ENCODE results near the gene FCN1.

Gene FCN1

DNA sequence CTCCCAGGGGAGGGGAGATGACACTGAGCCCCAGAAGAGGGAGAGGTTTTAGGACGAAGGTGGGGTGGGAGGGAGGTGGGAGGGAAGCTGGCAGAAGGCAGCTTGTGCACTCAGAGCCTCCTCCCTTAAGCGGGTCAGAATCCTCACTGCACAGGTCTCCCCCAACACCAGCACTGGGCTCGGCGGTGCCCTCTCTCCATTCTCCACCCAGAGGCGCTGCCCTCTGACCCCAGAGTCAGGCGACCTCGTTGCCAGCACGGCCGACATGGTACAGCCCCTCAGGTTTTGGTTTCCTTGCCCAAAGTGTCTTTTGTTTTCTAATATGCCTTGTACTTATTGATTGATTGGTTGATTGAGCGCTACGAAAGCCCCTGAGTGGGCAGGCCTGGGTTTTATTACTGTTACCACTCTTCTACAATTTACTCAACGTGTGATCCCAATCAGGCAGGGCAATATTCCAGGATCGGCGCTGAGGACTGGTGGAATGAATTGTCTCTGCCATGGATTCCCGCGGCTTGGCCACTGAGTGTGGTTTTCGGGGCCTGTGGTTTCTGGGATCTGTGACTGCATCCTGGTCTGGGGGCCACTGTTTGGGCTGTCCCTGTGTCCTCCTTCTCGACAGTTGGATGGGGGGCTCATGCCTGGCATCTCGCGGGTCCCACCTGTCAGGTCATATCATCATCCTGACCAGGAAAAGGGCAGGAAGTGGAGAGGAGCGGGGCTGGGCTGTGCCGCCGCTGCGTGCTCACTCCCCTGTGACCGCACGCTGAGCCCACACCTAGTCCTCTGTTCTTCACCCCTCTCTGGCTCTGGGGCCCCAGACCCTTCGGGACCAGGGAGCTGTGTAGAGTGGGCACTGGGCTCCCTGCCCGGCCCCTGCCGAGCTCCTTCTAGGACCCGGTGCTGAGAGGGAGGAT lies 46.7 kb downstream of the FCN1 start:
- no peak overlapping the region for H3K27ac ChIP-seq
- TF ChIP-seq ZFX (IDR thresholded peaks at IDR 0.05; ENCODE audit: borderline replicate concordance): no peak
- TF ChIP-seq, protein P1, sequence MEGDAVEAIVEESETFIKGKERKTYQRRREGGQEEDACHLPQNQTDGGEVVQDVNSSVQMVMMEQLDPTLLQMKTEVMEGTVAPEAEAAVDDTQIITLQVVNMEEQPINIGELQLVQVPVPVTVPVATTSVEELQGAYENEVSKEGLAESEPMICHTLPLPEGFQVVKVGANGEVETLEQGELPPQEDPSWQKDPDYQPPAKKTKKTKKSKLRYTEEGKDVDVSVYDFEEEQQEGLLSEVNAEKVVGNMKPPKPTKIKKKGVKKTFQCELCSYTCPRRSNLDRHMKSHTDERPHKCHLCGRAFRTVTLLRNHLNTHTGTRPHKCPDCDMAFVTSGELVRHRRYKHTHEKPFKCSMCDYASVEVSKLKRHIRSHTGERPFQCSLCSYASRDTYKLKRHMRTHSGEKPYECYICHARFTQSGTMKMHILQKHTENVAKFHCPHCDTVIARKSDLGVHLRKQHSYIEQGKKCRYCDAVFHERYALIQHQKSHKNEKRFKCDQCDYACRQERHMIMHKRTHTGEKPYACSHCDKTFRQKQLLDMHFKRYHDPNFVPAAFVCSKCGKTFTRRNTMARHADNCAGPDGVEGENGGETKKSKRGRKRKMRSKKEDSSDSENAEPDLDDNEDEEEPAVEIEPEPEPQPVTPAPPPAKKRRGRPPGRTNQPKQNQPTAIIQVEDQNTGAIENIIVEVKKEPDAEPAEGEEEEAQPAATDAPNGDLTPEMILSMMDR (IDR thresholded peaks at IDR 0.05): no peak

DNA sequence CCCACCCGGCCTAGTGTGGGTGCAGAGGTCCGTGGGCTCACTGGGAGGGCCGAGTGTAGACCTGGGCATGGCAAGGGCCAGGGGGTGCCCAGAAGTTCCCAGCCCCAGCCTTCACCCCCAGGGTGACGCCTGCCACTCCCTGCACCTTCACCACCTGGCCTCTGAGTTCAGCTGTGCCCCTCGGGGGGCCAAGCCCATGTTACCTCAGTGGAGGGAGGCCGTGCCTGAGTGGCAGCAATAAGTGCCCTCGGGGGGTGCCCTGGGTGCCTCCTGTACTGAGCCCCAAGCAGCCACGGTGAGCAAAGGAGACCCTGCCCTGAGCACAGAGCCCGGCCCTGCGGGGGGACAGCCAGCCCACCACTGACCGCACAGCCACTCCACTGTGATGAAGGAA lies 47.4 kb downstream of the FCN1 start:
- no peak for TF ChIP-seq ZFX (IDR thresholded peaks at IDR 0.05; ENCODE audit: borderline replicate concordance)
- TF ChIP-seq, protein P1 (IDR thresholded peaks at IDR 0.05): no peak
- no peak overlapping the region for H3K27ac ChIP-seq

DNA sequence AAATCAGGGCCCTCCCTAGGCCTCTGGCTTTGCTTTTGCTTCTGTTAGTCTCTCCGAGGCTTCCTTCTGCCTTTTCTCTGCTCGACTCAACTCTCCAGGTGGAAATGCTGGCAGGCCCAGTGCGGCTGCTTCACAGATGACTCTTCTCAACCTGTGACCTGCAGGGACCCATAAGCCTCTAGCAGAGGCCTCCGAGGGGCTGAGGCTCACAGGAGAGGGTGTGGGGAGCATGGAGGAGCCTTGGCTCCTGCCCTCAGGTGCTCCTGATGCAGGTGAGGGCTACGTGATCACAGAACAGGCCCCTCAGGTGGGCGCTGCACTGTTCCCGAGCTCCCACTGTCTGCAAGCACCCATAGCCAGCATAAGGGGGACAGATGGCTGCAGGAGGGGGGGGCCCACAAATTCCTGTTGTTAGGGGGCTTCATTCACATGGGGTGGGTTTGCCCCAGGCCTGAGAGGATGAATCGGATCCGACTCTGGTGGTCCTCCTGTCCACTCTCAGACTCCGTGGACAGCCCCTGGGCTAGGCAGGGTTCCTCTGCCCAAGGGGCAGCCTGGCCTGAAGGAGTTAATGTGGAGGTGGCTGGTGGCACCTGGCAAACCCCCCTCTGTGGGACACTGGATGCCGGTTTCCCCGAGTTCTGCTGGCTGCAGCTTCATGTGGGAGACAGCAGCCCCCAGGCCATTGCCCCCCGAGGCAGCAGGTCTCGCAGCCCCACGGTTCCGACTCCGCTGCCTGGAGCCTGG lies 48.0 kb downstream of the FCN1 start:
- TF ChIP-seq ZFX (IDR thresholded peaks at IDR 0.05; ENCODE audit: borderline replicate concordance): no peak
- TF ChIP-seq, protein P1 (IDR thresholded peaks at IDR 0.05): no peak
- no peak overlapping the region for H3K27ac ChIP-seq

DNA sequence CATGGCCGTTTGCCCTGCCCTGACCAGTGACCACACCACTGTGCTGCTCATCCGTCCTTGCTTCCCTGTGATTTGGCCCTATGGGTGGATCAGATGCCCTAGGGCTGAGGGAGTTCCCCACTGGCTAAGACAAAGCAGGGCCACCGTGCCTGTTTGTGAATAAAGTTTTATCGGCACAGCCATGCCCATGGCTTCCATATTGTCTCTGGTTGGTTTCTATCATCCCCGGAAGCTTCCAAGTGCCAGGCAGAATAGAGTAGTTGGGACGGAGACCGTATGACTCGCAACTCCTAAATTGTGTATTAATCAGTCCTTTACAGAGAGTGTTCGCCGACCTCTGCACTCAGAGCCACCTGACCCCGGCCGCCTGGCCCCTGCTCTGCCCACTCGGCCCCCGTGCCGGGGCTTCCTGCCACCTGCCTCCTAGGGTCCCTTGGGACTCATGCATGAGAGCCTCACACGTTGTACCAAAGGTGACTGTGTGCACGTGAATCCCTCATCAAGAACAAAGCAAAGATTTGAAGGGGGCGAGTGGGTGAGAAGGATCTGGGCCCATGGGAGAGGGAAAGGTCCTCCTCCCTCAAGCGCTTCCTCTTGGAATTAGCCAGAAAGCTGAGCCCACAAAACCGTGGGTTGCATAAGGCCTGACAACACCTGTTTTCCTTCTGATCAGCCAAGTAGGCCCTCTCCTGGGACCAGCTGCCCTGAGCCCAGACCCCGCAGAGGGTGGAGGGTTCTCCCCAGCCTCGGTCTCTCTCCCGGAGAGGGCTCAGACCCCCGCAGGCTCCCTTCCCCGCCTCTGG lies 48.8 kb downstream of the FCN1 start:
- TF ChIP-seq, protein P1 (IDR thresholded peaks at IDR 0.05): no peak
- no peak for TF ChIP-seq ZFX (IDR thresholded peaks at IDR 0.05; ENCODE audit: borderline replicate concordance)
- no peak overlapping the region for H3K27ac ChIP-seq

DNA sequence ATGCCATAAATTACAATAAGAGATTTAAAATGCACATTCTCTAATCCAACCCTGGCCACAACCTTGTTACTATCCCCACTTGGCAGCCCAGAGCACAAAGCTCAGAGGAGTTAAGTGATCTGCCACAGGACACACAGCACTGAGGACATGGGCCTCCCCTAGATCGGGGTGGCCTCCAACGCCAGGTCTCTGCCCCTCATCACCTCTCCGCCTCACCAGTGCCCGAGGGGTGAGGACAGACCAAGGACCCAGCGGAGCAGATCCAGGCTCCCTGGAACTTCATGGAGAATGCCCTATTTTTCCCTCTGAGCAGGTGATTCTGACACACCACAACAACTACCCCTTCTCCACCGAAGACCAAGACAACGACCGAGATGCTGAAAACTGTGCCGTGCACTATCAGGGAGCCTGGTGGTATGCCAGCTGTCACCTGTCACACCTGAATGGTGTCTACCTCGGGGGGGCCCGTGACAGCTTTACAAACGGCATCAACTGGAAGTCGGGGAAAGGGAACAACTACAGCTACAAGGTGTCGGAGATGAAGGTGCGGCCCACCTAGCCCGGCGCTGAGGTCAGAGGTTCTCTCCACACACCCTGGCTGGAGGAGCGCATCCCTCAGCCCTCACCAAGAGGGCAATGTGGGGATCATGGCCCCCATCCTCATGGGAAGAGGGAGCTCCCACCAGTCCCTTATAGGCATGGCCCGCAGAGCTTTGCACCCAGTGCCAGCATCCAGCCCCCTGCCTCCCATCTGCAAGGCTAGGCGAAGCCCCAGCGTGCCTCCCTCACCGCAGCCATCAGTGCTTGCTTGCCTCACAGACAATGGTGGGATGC lies 49.6 kb downstream of the FCN1 start:
- H3K27ac ChIP-seq: no peak overlapping the region
- TF ChIP-seq ZFX (IDR thresholded peaks at IDR 0.05; ENCODE audit: borderline replicate concordance): no peak
- TF ChIP-seq, protein P1 (IDR thresholded peaks at IDR 0.05): no peak

DNA sequence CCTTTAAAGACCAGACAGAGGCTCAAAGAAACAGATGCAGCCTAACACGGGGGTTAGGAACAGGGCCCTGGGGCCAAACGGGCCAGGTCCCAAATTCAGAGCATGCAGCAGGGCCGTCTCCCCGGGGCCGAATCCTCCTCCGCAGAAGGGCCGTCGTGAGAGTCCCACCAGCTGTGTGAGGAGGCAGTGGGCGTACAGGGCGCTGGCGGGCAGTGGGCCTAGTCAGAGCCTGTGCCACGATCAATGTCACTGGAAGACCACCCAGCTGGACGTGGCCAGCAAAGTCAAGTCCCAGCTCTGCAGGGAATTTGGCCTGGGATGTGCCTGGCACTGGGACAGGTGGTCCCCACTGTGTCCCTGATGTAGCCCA lies 52.9 kb downstream of the FCN1 start:
- no peak overlapping the region for H3K27ac ChIP-seq

More for the DNA sequence above, 52.9 kb downstream of the FCN1 start:
- TF ChIP-seq ZFX (IDR thresholded peaks at IDR 0.05; ENCODE audit: borderline replicate concordance): no peak
